Pulmonary artery endothelial cell (primary cell): ENCODE measurements around the gene TBC1D22A. TPM values are rescaled to one million over a fixed set of nuclear protein-coding genes. Genes with fewer than 3 reads are reported as not detected.

Experiments
- DNase-seq: peaks from one replicate; pipeline ENCODE4 v3.0.0-alpha.2; 2011; ENCODE audit warnings: low read depth, low spot score
- total RNA-seq: library from RNA; depleted of rRNA; stranded (reverse); fragments of >200 nt; gene quantifications from 2 replicates; pipeline ENCODE4 v1.2.3, GENCODE V29; 2014

The TBC1D22A gene
- total RNA-seq, 1 donor from 2014 or later = 17.4 TPM

DNA sequence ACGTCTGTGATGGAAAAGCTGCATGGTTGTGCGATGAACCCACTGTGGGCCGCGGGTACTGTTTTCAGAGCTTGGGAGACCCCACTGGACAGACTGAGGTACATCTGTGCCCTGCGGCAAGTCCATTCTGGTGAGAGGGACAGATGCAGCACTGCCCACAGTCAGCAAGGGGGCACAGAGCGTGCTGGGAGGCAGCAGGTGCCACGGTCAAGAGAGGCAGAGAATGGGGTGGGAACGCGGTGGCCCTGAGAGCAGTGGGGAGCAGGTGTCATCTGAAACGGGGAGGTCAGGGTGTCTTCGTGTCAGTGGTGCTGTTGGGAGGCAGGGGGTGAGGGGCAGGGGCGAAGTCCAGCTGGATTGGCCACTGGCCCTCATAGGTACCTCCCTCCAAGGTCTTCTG is 32.0 kb downstream of the TBC1D22A start:
- no peak for DNase-seq

DNA sequence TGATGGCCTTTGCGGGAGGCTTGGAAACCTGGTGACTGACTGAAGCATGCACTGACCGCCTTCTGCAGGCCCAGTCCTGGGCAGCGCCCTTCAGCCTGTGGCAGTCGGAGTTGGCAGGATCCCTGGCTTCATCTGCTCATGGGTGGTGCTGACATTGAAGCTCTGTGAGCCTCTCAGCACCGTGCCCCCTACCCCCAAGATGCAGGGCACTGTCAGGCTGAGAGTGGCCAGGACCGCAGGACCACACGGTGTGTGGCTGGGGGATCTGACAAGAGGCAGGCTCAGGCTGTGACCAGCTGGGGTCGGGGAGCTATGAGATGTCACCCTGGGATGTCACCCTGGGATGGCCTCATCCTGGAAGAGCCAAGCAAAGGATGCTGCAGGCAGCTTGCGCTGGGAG is 32.7 kb downstream of the TBC1D22A start:
- no peak for DNase-seq

DNA sequence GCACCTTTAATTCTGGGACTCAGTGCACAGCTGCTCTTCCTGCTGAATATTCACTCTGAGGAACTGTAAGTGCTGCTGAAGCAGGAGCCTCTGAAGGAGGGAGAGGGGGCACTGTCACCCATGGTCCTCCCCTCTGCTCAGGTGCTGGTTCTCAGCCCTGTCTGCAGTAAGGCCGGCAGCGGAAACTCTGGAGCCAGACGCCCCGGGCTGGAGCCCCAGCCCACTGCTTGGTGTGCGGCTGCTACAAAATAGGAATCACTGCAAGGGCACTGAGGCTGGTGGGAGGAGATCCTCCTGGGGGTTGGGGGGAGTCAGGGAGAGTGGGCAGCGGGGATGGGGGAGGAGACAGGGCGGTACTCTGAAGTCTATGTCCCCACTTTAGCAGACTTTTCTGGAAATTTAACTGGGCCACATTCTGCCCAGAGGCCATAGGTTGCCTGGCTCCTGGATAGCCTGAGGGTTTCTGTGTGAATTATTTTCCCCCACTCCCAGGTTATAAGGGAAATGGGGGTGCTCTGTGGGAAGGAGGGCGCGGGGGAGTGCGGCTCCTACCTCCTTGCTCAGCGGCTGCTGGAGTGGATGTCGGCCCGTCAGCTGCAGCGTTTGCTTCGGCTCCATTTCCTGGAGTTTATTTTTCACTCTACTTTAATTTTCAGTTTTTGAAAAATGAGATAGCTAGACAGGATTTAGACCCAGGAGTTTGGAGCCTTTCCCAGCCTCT is 33.6 kb downstream of the TBC1D22A start:
- no peak for DNase-seq

- no peak for DNase-seq
These were observed 34.2 kb downstream of the TBC1D22A start for GRCh38 chr22:46796566-46797195.

DNA sequence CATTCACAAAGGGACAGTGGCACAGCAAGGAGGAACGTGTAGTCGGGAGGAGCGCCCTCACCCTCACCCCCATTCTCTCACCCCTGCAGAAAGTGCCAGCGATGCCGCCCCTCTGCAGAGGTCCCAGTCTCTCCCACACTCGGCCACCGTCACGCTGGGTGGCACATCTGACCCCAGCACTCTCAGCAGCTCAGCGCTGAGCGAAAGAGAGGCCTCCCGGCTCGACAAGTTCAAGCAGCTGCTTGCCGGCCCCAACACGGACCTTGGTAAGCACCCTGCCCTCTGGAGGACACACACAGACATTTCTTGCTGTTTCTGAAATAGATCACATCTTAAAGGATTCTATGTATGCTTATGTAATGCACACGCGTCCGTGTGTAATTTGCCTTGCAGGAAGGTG is 34.9 kb downstream of the TBC1D22A start:
- DNase-seq = no peak

DNA sequence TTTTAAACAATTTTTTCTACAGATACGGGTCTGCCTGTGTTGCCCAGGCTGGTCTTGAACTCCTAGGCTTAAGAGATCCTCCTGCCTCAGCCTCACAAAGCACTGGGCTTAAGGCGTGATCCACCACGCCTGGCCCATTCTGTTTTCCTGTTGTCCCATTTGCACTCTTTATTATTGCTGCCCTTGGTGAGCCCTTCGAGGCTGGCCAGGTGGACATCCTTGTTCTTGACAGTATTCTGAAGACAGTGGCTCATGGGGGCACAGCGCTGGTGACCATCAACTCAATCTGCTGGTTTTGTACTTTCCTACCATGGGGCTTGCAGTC is 35.6 kb downstream of the TBC1D22A start:
- DNase-seq = no peak

- DNase-seq = no peak
These were observed 36.2 kb downstream of the TBC1D22A start for GRCh38 chr22:46798366-46799350.

GRCh38 chr22:46799626-46800025 is 37.2 kb downstream of the TBC1D22A start:
- no peak for DNase-seq

GRCh38 chr22:46800102-46800857 is 37.8 kb downstream of the TBC1D22A start:
- DNase-seq = no peak

DNA sequence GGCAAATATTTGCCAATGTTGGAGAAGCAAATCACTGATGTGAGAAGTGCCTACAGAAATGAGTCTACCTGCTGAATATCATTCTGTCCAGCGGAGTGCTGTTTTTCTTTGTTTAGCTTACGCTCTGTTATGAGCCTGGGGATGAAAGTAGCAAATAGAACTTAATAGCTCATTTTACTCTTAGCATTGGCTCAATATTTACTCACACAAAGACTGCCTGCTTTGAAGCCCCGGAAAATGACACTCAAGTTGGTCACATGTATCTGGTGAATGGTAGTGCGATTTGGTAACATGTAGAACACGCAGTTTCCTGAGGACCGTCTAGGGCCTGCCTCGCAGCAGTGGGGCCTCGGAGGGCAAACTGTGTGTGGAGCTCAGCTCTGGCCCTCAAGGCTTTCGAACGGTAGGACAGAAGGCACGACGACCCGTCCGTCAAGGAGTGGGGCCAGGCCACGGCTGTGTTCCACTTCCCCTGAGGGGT is 38.9 kb downstream of the TBC1D22A start:
- no peak for DNase-seq

DNA sequence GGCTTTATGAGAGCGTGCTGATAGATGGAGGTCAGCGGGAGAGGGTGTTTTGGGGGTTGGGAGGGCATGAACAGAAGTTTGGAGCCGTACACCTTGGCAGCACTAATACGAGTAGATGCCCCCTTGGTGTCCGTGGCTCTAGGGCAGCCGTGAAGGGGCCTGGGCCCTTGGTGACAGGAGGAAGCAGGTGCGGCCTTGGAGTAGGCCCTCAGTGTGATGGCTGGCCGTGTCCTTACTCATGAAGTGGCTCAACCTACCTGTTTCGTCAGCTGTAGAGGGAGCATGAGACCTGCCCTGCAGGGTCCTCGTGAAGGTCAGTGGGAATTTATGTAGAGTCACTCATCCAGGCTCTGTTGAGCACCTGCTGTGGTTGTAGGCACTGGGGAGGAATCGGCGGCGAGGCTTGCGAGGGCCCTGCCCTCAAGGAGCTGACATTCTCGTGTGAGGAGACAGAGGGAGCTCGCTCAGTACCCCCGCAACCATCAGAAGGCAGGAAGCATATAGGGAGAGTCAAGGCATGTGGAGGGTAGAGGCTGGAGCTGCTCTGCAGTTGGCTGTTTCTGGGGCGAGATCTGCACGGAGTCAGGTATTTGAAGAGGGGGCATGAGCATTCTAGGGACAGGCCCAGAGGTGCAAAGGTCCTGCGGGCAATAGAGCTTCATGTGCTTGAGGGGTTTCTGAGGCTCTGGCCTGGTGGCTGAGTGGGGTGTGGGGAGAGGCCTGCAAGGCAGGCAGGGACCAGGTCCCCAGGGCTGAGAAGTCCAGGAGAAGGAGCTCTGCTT is 39.6 kb downstream of the TBC1D22A start:
- DNase-seq = no peak

- DNase-seq = no peak
These were observed 40.2 kb downstream of the TBC1D22A start for GRCh38 chr22:46802608-46803027.

GRCh38 chr22:46803031-46803880 is 40.8 kb downstream of the TBC1D22A start:
- DNase-seq = no peak

GRCh38 chr22:46803936-46804335 is 41.5 kb downstream of the TBC1D22A start:
- DNase-seq = no peak

- DNase-seq = no peak
These were observed 44.3 kb downstream of the TBC1D22A start for GRCh38 chr22:46806794-46807193.

DNA sequence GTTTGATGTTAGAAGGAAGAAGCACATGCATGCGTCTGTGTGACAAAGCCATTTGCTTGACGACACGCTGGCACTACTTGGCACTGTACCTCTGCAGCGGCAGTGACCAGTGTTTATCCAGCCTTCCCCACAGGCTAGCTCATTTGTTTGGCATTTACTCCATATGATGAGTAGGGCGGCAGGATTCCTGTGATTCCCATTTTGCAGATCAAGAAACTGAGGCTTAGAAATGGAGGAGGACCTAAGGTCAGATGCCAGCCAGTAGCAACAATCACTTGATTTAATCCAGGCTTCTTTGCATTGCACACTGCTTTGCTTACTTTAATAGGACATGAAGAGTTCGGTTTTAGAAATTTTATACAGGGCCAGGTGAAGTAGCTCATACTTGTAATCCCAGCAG is 45.0 kb downstream of the TBC1D22A start:
- DNase-seq = no peak

DNA sequence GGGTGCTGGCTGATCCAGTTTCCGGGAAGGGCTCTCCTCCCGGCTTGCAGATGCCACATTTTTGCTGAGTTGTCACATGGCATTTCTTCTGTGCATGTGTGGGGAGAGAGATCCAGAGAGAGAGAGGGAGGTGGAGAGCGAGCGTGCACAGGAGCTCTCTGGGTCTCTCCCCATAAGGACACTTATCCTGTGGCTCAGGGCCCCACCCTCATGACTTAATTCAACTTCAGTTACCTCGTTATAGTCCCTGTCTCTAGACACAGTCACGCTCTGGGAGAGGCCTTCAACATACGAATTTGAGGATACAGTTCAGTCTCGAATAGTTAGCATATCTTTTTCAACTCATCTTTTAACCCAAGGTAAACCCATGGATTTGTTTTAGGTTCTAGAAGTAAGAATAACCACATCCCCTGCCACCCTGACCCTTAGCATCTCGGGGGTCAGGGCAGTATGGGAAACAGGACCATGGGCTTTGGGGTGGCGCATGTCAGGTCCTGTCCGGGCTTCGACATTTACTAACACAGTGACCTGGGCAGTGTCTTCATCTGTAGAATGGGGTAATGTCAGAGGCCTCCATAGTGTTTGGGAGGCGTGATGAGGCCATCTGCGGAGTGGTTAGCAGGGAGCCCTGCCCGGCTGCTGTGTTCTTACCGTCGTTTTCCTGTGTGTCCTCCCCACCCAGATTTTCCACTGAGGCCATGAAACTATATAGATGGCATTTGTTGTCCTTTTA is 46.9 kb downstream of the TBC1D22A start:
- no peak for DNase-seq

- no peak for DNase-seq
These were observed 48.7 kb downstream of the TBC1D22A start for GRCh38 chr22:46810856-46811786.
